IMR-90 (cell line): ENCODE results near the gene MAOB. TPM values are rescaled to one million over a fixed set of nuclear protein-coding genes. Genes with fewer than 3 reads are reported as not detected.
A peak's percentile ranks its signal among the peaks of the same experiment; 100 is the strongest.

Source experiments
- ATAC-seq: fragments of 200-7000 bp; cut with Tn5 transposase; 2 replicates; pipeline ENCODE4 v1.9.1; 2020; ENCODE audit warnings: low read depth, mild to moderate bottlenecking, moderate library complexity
- BruUV-seq: library from RNA; stranded (reverse); fragments of 400-500 nt; replicated peaks from 2 replicates; lab custom pipeline; 2021; lab: Mats Ljungman, UMichigan
- CTCF ChIA-PET: fragments of 300-600 bp; formaldehyde crosslinking; extraction: SDS; loops from one replicate; lab custom pipeline; 2021; ENCODE audit warnings: antibody characterized with exemption; lab: Yijun Ruan, JAX
- POLR2A ChIA-PET: fragments of 300-600 bp; sonication (Branson Sonifier 250); formaldehyde crosslinking; loops from one replicate; lab custom pipeline; 2022; ENCODE audit warnings: antibody characterized with exemption; ENCODE audit not compliant: unreplicated experiment; lab: Charles Lee
- DNase-seq: peaks from one replicate; pipeline ENCODE4 v3.0.0; 2013
- H2AFZ ChIP-seq: replicated peaks from 2 replicates; pipeline ENCODE3; 2013; ENCODE audit warnings: low read length, mild to moderate bottlenecking; ENCODE audit not compliant: poor library complexity
- H2AK5ac ChIP-seq: 2 replicates; pipeline ENCODE4 v1.6.1; 2013; ENCODE audit warnings: low read depth, low read length, inconsistent platforms
- H2AK9ac ChIP-seq: replicated peaks from 2 replicates; pipeline ENCODE3; 2013; ENCODE audit warnings: mild to moderate bottlenecking, low read depth, low read length, moderate library complexity; ENCODE audit not compliant: poor library complexity
- H2BK120ac ChIP-seq: 2 replicates; pipeline ENCODE4 v1.6.1; 2013; ENCODE audit warnings: low read depth, low read length, inconsistent platforms
- H2BK15ac ChIP-seq: 3 replicates; pipeline ENCODE4 v1.6.1; 2013; ENCODE audit warnings: low read depth, low read length, inconsistent platforms
- H2BK20ac ChIP-seq: 2 replicates; pipeline ENCODE4 v1.6.1; 2013; ENCODE audit warnings: low read depth, mild to moderate bottlenecking, inconsistent platforms, low read length, moderate library complexity
- H2BK5ac ChIP-seq: 2 replicates; pipeline ENCODE4 v1.6.1; 2013; ENCODE audit warnings: mild to moderate bottlenecking, low read depth, low read length, inconsistent platforms; ENCODE audit not compliant: poor library complexity, severe bottlenecking
- H3K14ac ChIP-seq: replicated peaks from 2 replicates; pipeline ENCODE4 v1.6.1; 2013; ENCODE audit warnings: low read depth, low read length, inconsistent platforms
- H3K18ac ChIP-seq: 2 replicates; pipeline ENCODE4 v1.6.1; 2013; ENCODE audit warnings: low read depth, low read length, control low read depth
- H3K23ac ChIP-seq: 2 replicates; pipeline ENCODE4 v1.6.1; 2013; ENCODE audit warnings: low read depth, low read length, inconsistent platforms
- H3K27ac ChIP-seq: 2 replicates; pipeline ENCODE4 v1.5.1; 2013; ENCODE audit warnings: mild to moderate bottlenecking, control low read depth, low read length; ENCODE audit not compliant: insufficient read depth
- H3K27me3 ChIP-seq: 2 replicates; pipeline ENCODE4 v1.6.1; 2013; ENCODE audit warnings: low read length; ENCODE audit not compliant: control insufficient read depth, insufficient read depth
- H3K36me3 ChIP-seq: 2 replicates; pipeline ENCODE4 v1.6.1; 2013; ENCODE audit warnings: low read length, mixed read lengths; ENCODE audit not compliant: control insufficient read depth, insufficient read depth
- H3K4ac ChIP-seq: 2 replicates; pipeline ENCODE4 v1.6.1; 2013; ENCODE audit warnings: low read depth, low read length, inconsistent platforms
- H3K4me1 ChIP-seq: 2 replicates; pipeline ENCODE4 v1.6.1; 2013; ENCODE audit warnings: low read length, mixed read lengths; ENCODE audit not compliant: control insufficient read depth, insufficient read depth
- H3K4me2 ChIP-seq: 2 replicates; pipeline ENCODE4 v1.6.1; 2013; ENCODE audit warnings: low read depth, mild to moderate bottlenecking, control low read depth, low read length, moderate library complexity
- H3K4me3 ChIP-seq: 2 replicates; pipeline ENCODE4 v1.5.1; 2013; ENCODE audit warnings: low read depth, mild to moderate bottlenecking, control low read depth, low read length, moderate library complexity; ENCODE audit not compliant: insufficient read depth
- H3K56ac ChIP-seq: 2 replicates; pipeline ENCODE4 v1.6.1; 2013; ENCODE audit warnings: low read length, inconsistent platforms; ENCODE audit not compliant: insufficient read depth; ENCODE audit errors: extremely low read depth
- H3K79me1 ChIP-seq, 2 experiments: 2 replicates each; pipeline ENCODE4 v1.6.1; 2013; ENCODE audit warnings: low read length in 2 of 2, inconsistent platforms in 1 of 2, low read depth in 1 of 2
- H3K9ac ChIP-seq: 2 replicates; pipeline ENCODE4 v1.6.1; 2013; ENCODE audit warnings: low read depth, low read length, control low read depth
- H3K9me1 ChIP-seq: 2 replicates; pipeline ENCODE4 v1.6.1; 2013; ENCODE audit warnings: low read length, inconsistent platforms; ENCODE audit not compliant: insufficient read depth
- H3K9me3 ChIP-seq: 2 replicates; pipeline ENCODE4 v1.6.1; 2013; ENCODE audit warnings: low read length; ENCODE audit not compliant: control insufficient read depth, insufficient read depth
- H4K20me1 ChIP-seq: 2 replicates; pipeline ENCODE4 v1.6.1; 2013; ENCODE audit warnings: low read length, inconsistent platforms; ENCODE audit not compliant: insufficient read depth
- H4K5ac ChIP-seq: 2 replicates; pipeline ENCODE4 v1.6.1; 2013; ENCODE audit warnings: mild to moderate bottlenecking, low read depth, low read length, control low read depth
- H4K8ac ChIP-seq, 2 experiments: 2 replicates each; pipeline ENCODE4 v1.6.1; 2013; ENCODE audit warnings: low read depth in 2 of 2, low read length in 2 of 2, control low read depth in 1 of 2, inconsistent platforms in 1 of 2
- H4K91ac ChIP-seq: 2 replicates; pipeline ENCODE4 v1.6.1; 2013; ENCODE audit warnings: low read depth, low read length, inconsistent platforms; ENCODE audit not compliant: insufficient read depth
- BHLHE40 ChIP-seq: fragments of 150-350 bp; IDR thresholded peaks from 2 replicates; pipeline ENCODE4 v1.6.1; 2016; ENCODE audit warnings: mild to moderate bottlenecking, low read depth, low read length
- MAFK ChIP-seq: IDR thresholded peaks from 2 replicates; pipeline ENCODE4 v1.6.1; 2012; ENCODE audit warnings: low read depth, low read length, improper control_type of control experiment
- USF2 ChIP-seq: fragments of 150-350 bp; IDR thresholded peaks from 2 replicates; pipeline ENCODE4 v1.6.1; 2017; ENCODE audit warnings: mild to moderate bottlenecking, antibody characterized with exemption, low read length, low read depth
- WGBS, 2 experiments: methylation state at CpG; one replicate each; pipeline versions ENCODE4 v1.1.5 to v1.1.7; 2013; ENCODE audit warnings: missing lambda C conversion rate in 2 of 2; ENCODE audit not compliant: insufficient read length in 1 of 2; ENCODE audit errors: extremely low coverage in 2 of 2; 5-methylcytosine and 5-hydroxymethylcytosine counted together
- dilution Hi-C: fragments of 300-500 bp; cut with HindIII; formaldehyde crosslinking; loops from one replicate; pipeline ENCODE4 v1.14.3; 2018; ENCODE audit warnings: low sequenced_read_pairs; ENCODE audit not compliant: unreplicated experiment
- in situ Hi-C: fragments of 300-500 bp; cut with MboI; formaldehyde crosslinking; loops from 3 replicates; pipeline ENCODE4 v1.14.3; 2019; ENCODE audit warnings: low sequenced_read_pairs, inconsistent platforms, mixed read lengths
- intact Hi-C: fragments of 100-400 bp; cut with micrococcal nuclease; formaldehyde crosslinking; loops from 2 replicates; pipeline ENCODE4 v1.10.0; 2022
- polyA plus RNA-seq, 3 experiments: library from polyadenylated mRNA; depleted of rRNA; stranded (reverse); fragments of >200 nt; gene quantifications; 2 replicates each; pipeline ENCODE4 v1.2.3, GENCODE V29; 2012; ENCODE audit warnings: low replicate concordance in 1 of 3
- total RNA-seq: library from RNA; depleted of rRNA; stranded (reverse); fragments of >200 nt; gene quantifications from 2 replicates; pipeline ENCODE4 v1.2.3, GENCODE V29; 2012

Gene MAOB
- total and polyA plus RNA-seq, 2 of the 4 experiments (the other 2 are of a cell fraction), result 0.36 to 0.46 TPM

DNA sequence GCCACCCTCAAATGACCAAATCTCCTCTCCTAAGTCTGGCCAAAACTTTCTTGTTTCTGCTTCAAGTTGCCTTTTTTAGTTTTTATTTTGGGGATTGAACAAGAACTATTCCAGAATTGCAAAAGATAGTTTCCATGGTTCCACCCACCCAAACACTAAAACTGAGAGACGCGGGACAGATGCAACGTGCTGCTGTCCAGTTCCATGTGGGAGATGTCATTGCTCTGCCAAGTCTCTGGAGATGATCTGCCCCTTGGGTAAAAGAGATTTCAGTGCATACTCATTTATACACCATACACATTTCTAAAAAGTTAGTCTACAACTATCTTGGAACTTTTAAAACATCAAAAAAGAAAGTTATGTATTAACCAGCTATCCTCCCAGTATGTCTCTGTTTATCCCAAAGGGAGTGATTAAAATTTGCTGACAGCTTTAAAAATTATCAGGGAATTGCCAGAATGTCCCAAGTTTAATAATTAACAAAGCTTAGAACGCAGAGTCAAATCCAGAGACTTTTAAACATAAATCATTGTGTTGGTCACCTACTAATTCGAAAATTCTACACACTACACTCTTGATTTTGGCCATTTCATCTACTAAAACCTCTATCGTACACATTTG lies 3.2 kb downstream of the MAOB start:
- Histone ChIP-seq H2BK5ac (no peak overlapping the region), H2BK20ac (no peak overlapping the region), H3K36me3 (no peaks in the 10 kb centered on the region), H2AFZ (no peak overlapping the region), H3K9ac (no peak overlapping the region), H3K4ac (no peak overlapping the region), H2AK9ac (no peak overlapping the region), H3K14ac (no peak overlapping the region), H3K27ac (no peak overlapping the region), H4K5ac (no peak overlapping the region), H3K56ac (no peak overlapping the region), H4K20me1 (no peaks in the 10 kb centered on the region), H2AK5ac (no peak overlapping the region), H3K4me1 (no peaks in the 10 kb centered on the region), H3K4me3 (no peak overlapping the region), H4K8ac (no peak overlapping the region), H3K18ac (no peak overlapping the region), H2BK15ac (no peak overlapping the region), H3K9me1 (no peaks in the 10 kb centered on the region), H3K9me3 (no peaks in the 10 kb centered on the region), H3K4me2 (no peak overlapping the region), H2BK120ac (no peak overlapping the region), H3K23ac (no peak overlapping the region), H3K79me1 (no peaks in the 10 kb centered on the region), H4K91ac (no peak overlapping the region), H3K27me3 (peaks cover 14% of the 10 kb centered on the region)
- dilution Hi-C loops, result no loop called here
- in situ Hi-C loops, result no loop called here
- no TSS peak for BruUV-seq
- no peak for DNase-seq
- intact Hi-C loops, result no loop called here
- ChIA-PET POLR2A (no interaction called here), CTCF (no interaction called here)
- no peak for ATAC-seq
- TF ChIP-seq MAFK (peak; percentile 47), BHLHE40 (no peak), USF2 (no peak)
- WGBS, 2 experiments, result 36% methylated on average over 3 of the region's 6 CpGs; no CpG with 5 or more reads in 1 of the 2 experiments
